ENCODE results near the gene SCYL3.

- TF ChIP-seq, protein P1, sequence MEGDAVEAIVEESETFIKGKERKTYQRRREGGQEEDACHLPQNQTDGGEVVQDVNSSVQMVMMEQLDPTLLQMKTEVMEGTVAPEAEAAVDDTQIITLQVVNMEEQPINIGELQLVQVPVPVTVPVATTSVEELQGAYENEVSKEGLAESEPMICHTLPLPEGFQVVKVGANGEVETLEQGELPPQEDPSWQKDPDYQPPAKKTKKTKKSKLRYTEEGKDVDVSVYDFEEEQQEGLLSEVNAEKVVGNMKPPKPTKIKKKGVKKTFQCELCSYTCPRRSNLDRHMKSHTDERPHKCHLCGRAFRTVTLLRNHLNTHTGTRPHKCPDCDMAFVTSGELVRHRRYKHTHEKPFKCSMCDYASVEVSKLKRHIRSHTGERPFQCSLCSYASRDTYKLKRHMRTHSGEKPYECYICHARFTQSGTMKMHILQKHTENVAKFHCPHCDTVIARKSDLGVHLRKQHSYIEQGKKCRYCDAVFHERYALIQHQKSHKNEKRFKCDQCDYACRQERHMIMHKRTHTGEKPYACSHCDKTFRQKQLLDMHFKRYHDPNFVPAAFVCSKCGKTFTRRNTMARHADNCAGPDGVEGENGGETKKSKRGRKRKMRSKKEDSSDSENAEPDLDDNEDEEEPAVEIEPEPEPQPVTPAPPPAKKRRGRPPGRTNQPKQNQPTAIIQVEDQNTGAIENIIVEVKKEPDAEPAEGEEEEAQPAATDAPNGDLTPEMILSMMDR (IDR thresholded peaks at IDR 0.05): no peak
- TF ChIP-seq POLR2A (IDR thresholded peaks at IDR 0.05): no peak
These were observed 64.0 kb downstream of the SCYL3 start for GRCh38 chr1:169829671-169830070.

Measured in lower leg skin (tissue), 3 donors.